ENCODE data around the gene BSPRY.
A peak's percentile ranks its signal among the peaks of the same experiment; 100 is the strongest.

The BSPRY gene

GRCh38 chr9:113393281-113393680 lies 43.9 kb downstream of the BSPRY start:
- H3K4me3 ChIP-seq (ENCODE audit: low read depth, low read length) = no peak overlapping the region
- TF ChIP-seq, protein P1, sequence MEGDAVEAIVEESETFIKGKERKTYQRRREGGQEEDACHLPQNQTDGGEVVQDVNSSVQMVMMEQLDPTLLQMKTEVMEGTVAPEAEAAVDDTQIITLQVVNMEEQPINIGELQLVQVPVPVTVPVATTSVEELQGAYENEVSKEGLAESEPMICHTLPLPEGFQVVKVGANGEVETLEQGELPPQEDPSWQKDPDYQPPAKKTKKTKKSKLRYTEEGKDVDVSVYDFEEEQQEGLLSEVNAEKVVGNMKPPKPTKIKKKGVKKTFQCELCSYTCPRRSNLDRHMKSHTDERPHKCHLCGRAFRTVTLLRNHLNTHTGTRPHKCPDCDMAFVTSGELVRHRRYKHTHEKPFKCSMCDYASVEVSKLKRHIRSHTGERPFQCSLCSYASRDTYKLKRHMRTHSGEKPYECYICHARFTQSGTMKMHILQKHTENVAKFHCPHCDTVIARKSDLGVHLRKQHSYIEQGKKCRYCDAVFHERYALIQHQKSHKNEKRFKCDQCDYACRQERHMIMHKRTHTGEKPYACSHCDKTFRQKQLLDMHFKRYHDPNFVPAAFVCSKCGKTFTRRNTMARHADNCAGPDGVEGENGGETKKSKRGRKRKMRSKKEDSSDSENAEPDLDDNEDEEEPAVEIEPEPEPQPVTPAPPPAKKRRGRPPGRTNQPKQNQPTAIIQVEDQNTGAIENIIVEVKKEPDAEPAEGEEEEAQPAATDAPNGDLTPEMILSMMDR (IDR thresholded peaks at IDR 0.05; ENCODE audit: control insufficient read depth, extremely low read depth, insufficient read depth) = no peak
- DNase-seq (ENCODE audit: low read depth) = no peak

- no peak for DNase-seq (ENCODE audit: low read depth)
- no peak overlapping the region for H3K4me3 ChIP-seq (ENCODE audit: low read depth, low read length)
- TF ChIP-seq, protein P1 (IDR thresholded peaks at IDR 0.05; ENCODE audit: control insufficient read depth, extremely low read depth, insufficient read depth) = no peak
These were observed 45.9 kb downstream of the BSPRY start for GRCh38 chr9:113395000-113395861.

DNA sequence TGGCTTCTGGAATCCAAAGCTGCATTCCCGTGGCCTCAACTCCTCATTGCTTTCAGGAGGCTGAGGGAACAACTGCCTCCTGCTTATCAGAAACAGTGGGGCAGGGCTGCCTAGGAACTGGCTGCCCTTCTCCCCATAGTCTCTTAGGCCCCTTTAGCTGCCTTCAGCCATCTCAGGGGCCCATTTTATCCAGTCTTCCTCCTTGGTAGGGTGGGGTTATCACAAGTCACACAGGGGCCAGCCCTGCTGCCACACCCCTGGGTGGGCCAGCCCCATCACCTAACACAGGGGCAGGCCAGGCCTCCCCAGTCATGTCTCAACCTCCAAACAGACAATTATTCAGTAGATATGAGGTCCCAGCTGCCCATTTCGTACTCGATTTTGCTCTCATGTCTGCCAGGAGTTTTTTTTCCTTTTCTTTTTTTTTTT lies 47.9 kb downstream of the BSPRY start:
- no peak for DNase-seq (ENCODE audit: low read depth)
- H3K4me3 ChIP-seq (ENCODE audit: low read depth, low read length) = no peak overlapping the region
- TF ChIP-seq, protein P1 (IDR thresholded peaks at IDR 0.05; ENCODE audit: control insufficient read depth, extremely low read depth, insufficient read depth) = no peak

DNA sequence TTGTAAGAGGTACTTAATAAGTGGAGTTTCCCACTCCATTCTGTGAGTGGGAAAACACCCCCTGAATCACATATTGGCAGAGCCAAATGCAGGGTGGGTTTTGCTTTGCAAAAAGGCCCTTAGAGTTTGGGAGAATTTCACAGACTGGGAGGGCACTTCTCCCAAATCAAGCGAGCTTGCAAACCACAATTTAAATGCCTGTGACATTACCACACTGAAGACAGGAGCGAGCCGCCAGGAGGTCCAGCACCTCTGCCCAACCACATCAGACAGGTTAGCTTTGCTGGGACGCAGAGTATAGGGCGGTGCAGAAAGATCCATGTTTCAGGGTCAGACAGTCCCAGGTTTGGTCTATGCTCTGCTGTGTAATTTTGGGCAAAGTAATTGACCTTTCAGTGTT lies 49.5 kb downstream of the BSPRY start:
- no peak for DNase-seq (ENCODE audit: low read depth)
- H3K4me3 ChIP-seq (ENCODE audit: low read depth, low read length) = no peak overlapping the region
- TF ChIP-seq, protein P1 (IDR thresholded peaks at IDR 0.05; ENCODE audit: control insufficient read depth, extremely low read depth, insufficient read depth) = no peak

DNA sequence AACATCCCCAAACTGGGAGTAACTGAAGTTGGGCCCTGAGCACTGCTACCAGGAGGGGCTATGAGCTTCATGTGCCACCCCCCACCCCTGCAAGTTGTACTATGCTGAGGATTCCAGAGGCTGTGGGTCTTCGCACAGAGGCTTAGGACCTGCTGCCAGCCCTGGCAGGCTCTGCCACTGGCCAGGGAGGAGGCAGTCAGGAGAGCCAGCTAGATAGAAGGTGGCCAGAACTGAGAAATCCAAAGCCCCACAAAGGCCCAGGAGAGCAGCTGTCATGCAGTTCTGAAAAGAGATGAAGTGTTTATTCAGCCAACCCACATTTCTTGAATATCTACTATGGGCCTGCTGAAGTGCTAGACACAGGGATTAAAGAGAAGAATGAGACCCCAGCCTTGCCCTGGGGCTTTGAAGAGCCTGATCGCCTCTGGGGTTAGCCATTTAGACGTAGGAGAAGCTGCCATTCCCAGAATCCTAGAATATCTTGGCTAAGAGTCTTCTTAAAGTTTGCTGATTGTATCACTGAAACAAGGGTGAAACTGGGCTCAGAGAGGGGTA lies 50.4 kb downstream of the BSPRY start:
- H3K4me3 ChIP-seq (ENCODE audit: low read depth, low read length) = no peak overlapping the region
- DNase-seq (ENCODE audit: low read depth) = no peak
- TF ChIP-seq, protein P1 (IDR thresholded peaks at IDR 0.05; ENCODE audit: control insufficient read depth, extremely low read depth, insufficient read depth) = no peak

DNA sequence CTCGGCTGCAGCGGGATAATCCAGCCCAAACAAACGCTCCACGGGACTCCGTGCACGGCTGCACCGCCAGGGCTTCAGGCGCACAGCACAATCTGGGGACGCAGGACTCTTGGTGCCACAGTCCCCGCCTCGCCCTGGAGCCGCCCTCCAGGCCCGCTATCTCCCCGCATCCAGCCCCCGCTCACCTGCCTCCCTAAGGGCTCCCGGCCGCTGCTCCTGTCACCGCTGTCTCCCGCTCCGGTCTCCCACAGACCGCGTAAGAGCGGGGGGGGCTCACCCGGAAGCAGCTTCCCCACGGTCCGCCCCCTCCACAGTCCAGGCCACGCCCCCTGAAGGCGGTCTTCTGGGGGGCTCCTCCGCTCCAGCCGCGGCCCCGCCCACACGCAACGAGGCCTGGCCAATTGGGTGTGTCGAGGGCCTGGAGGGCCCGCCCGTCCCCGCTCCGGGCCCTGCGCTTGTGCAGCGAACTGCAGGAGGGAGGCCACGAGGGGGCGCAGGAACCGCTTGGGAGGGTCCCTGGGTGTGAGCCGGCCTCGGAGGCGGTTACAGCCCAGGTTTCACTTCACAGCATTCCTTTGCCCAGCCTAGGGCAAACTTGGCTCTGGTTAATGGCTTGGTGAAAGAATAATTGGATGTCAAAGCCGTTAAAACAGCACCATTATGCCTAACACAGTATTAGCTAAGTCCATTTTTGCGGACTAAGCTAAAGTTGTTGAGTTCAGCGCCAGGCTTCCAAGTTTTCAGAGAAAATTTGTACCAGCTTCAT lies 51.9 kb downstream of the BSPRY start, which contains the start of gene ALAD:
TSS of gene ALAD (minus strand) at position 258 of the 766 bp plus-strand sequence. CDS start 7,725 bp downstream, outside the sequence.
- DNase-seq (ENCODE audit: low read depth) = peak; percentile 85
- TF ChIP-seq, protein P1 (IDR thresholded peaks at IDR 0.05; ENCODE audit: control insufficient read depth, extremely low read depth, insufficient read depth) = peak; percentile 94
- H3K4me3 ChIP-seq (ENCODE audit: low read depth, low read length) = peak within 1 kb of the TSS; percentile 69

Data from LNCaP clone FGC (cell line).